ENCODE data around the gene PAFAH1B2. TPM values are rescaled to one million over a fixed set of nuclear protein-coding genes. Genes with fewer than 3 reads are reported as not detected.

The PAFAH1B2 gene
- total RNA-seq, 4 donors from 2014 or later = 33.2 to 64.0 (median 48.5) TPM

- H3K4me3 ChIP-seq = no peak overlapping the region
- H3K27me3 ChIP-seq = no peaks in the 10 kb centered on the region
- intact Hi-C loops (cut with DNase I) = no loop called here
- DNase-seq = no peak
- TF ChIP-seq CTCF (IDR thresholded peaks at IDR 0.05) (no peak), POLR2A (IDR thresholded peaks at IDR 0.05) (no peak)
- H3K4me1 ChIP-seq = peaks cover 9 to 59% (median 34%) of the 10 kb centered on the region in 3 donors
- 89 to 90% methylated on average over 10 to 11 of the region's 14 CpGs for WGBS, 2 donors
- H3K27ac ChIP-seq = peak overlapping the region; percentile 47 to 89 (median 80)
- H3K36me3 ChIP-seq = peaks cover 14 to 98% (median 46%) of the 10 kb centered on the region in 3 donors
- H3K9me3 ChIP-seq = no peaks in the 10 kb centered on the region
Observed at GRCh38 chr11:117222991-117223740, 79.1 kb downstream of the PAFAH1B2 start.

GRCh38 chr11:117223741-117224689, 79.9 kb downstream of the PAFAH1B2 start:
- Histone ChIP-seq H3K4me3 (no peak overlapping the region), H3K9me3 (no peaks in the 10 kb centered on the region), H3K36me3 (peaks cover 17 to 98% (median 42%) of the 10 kb centered on the region in 3 donors), H3K27me3 (no peaks in the 10 kb centered on the region), H3K4me1 (peaks cover 9 to 51% (median 31%) of the 10 kb centered on the region in 3 donors), H3K27ac (peak overlapping the region in 3 of 4 donors; percentile 79 to 89 (median 80))
- DNase-seq = no peak
- 78 to 81% methylated on average over 16 to 17 of the region's 17 CpGs for WGBS, 2 donors
- TF ChIP-seq CTCF (IDR thresholded peaks at IDR 0.05) = no peak
- no peak for TF ChIP-seq POLR2A (IDR thresholded peaks at IDR 0.05)
- intact Hi-C loops (cut with DNase I) = no loop called here

GRCh38 chr11:117225553-117226170, 81.6 kb downstream of the PAFAH1B2 start:
- Histone ChIP-seq H3K27ac (no peak overlapping the region), H3K36me3 (peaks cover 20 to 94% (median 37%) of the 10 kb centered on the region in 3 donors)
- WGBS, 2 donors = 91 to 93% methylated on average over 7 to 8 of the region's 9 CpGs

More at GRCh38 chr11:117225553-117226170, 81.6 kb downstream of the PAFAH1B2 start:
- DNase-seq = no peak
- H3K4me1 ChIP-seq = peaks cover 11 to 51% (median 18%) of the 10 kb centered on the region in 3 donors
- no peaks in the 10 kb centered on the region for H3K9me3 ChIP-seq
- TF ChIP-seq CTCF (IDR thresholded peaks at IDR 0.05) (no peak), POLR2A (IDR thresholded peaks at IDR 0.05) (no peak)
- H3K4me3 ChIP-seq = no peak overlapping the region
- no peaks in the 10 kb centered on the region for H3K27me3 ChIP-seq
- intact Hi-C loops (cut with DNase I) = loop anchor here (5.0 kb wide), 1 partner anchor 43 kb away; no protein-coding TSS in a partner anchor

Other genes with a start within 250 kb of the PAFAH1B2 start
- 10 to 100 TPM; 16.2 to 35.1 (median 20.3) TPM for gene SIK3, start 45.9 kb upstream of the PAFAH1B2 start, total RNA-seq
- gene SIDT2, start 34.5 kb downstream of the PAFAH1B2 start, total RNA-seq = 10 to 100 TPM in 2 of 4 donors, 1 to 10 TPM in 2; 6.9 to 20.0 (median 9.4) TPM
- gene TAGLN, start 55.1 kb downstream of the PAFAH1B2 start, total RNA-seq = 1,000 to 10,000 TPM in 1 of 4 donors, 100 to 1,000 TPM in 2, 10 to 100 TPM in 1; 64.8 to 1,356 (median 373) TPM
- gene PCSK7, start 87.8 kb downstream of the PAFAH1B2 start, total RNA-seq = 10 to 100 TPM; 28.7 to 53.3 (median 45.0) TPM
- 10 to 100 TPM in 1 of 4 donors, 1 to 10 TPM in 3; 5.0 to 10.5 (median 5.6) TPM for gene RNF214, start 88.4 kb downstream of the PAFAH1B2 start, total RNA-seq
- gene BACE1-AS, start 147.1 kb downstream of the PAFAH1B2 start, total RNA-seq = 1 to 10 TPM; 2.0 to 5.7 (median 3.6) TPM
- 10 to 100 TPM in 3 of 4 donors, 1 to 10 TPM in 1; 7.0 to 16.9 (median 13.9) TPM for gene BACE1, start 172.0 kb downstream of the PAFAH1B2 start, total RNA-seq
- gene CEP164, start 183.6 kb downstream of the PAFAH1B2 start, total RNA-seq = 10 to 100 TPM in 2 of 4 donors, 1 to 10 TPM in 2; 7.3 to 20.0 (median 13.0) TPM

Measured in esophagus squamous epithelium (tissue), 5 donors.